HL-60/S4 (cell line): ENCODE measurements around the gene C19orf38.

ENCODE experiments used
- in situ Hi-C: fragments of 300-500 bp; cut with MboI; formaldehyde crosslinking; loops from 2 replicates; pipeline ENCODE4 v1.14.3; 2022; ENCODE audit warnings: low sequenced_read_pairs

Gene C19orf38

GRCh38 chr19:10848230-10848856 lies at the start of gene C19orf38:
C19orf38 (plus strand) TSS chr19:10848415; CDS start chr19:10848509, 94 bp downstream.
- in situ Hi-C loops, result no loop called here

GRCh38 chr19:10800488-10800887 lies 47.7 kb upstream of the C19orf38 start:
- in situ Hi-C loops, result no loop called here

GRCh38 chr19:10802479-10802878 lies 45.7 kb upstream of the C19orf38 start:
- in situ Hi-C loops, result no loop called here

GRCh38 chr19:10803252-10803651 lies 45.0 kb upstream of the C19orf38 start:
- in situ Hi-C loops, result no loop called here

GRCh38 chr19:10805065-10805757 lies 43.0 kb upstream of the C19orf38 start:
- in situ Hi-C loops, result no loop called here

GRCh38 chr19:10805758-10806247 lies 42.4 kb upstream of the C19orf38 start:
- in situ Hi-C loops, result no loop called here

GRCh38 chr19:10808937-10809649 lies 39.1 kb upstream of the C19orf38 start:
- in situ Hi-C loops, result no loop called here

- in situ Hi-C loops, result no loop called here
These were observed 38.4 kb upstream of the C19orf38 start for GRCh38 chr19:10809651-10810285.

- in situ Hi-C loops, result no loop called here
These were observed 36.7 kb upstream of the C19orf38 start for GRCh38 chr19:10811391-10812111.

- in situ Hi-C loops, result no loop called here
These were observed 36.0 kb upstream of the C19orf38 start for GRCh38 chr19:10812196-10812595.

- in situ Hi-C loops, result no loop called here
These were observed 35.3 kb upstream of the C19orf38 start for GRCh38 chr19:10812902-10813404.

GRCh38 chr19:10815007-10815536 lies 33.1 kb upstream of the C19orf38 start:
- in situ Hi-C loops, result no loop called here

- in situ Hi-C loops, result no loop called here
These were observed 32.1 kb upstream of the C19orf38 start for GRCh38 chr19:10815969-10816644.

- in situ Hi-C loops, result no loop called here
These were observed 31.5 kb upstream of the C19orf38 start for GRCh38 chr19:10816691-10817090.

GRCh38 chr19:10817291-10818038 lies 30.8 kb upstream of the C19orf38 start:
- in situ Hi-C loops, result no loop called here

- in situ Hi-C loops, result no loop called here
These were observed 29.7 kb upstream of the C19orf38 start for GRCh38 chr19:10818301-10819123.

- in situ Hi-C loops, result no loop called here
These were observed 28.8 kb upstream of the C19orf38 start for GRCh38 chr19:10819124-10820060.
